GM10266 (cell line): Measurements from ENCODE around the gene SMIM45.

Experiments
- DNase-seq: peaks from one replicate; pipeline ENCODE4 v3.0.0; 2012; ENCODE audit errors: extremely low spot score
- CTCF ChIP-seq: IDR thresholded peaks from 2 replicates; pipeline ENCODE4 v1.5.1; 2012; ENCODE audit warnings: mild to moderate bottlenecking, low read depth; ENCODE audit not compliant: control insufficient read depth, insufficient read depth; ENCODE audit errors: missing control alignments

Gene SMIM45

GRCh38 chr22:41951898-41952474, at the start of gene SMIM45:
TSS of gene SMIM45 (plus strand) at chr22:41952150.
- no peak for TF ChIP-seq CTCF
- no peak for DNase-seq

- TF ChIP-seq CTCF: no peak
- DNase-seq: no peak
These were observed 49.0 kb upstream of the SMIM45 start for GRCh38 chr22:41902932-41903421.

- TF ChIP-seq CTCF: no peak
- DNase-seq: no peak
These were observed 47.2 kb upstream of the SMIM45 start for GRCh38 chr22:41904450-41905410.

GRCh38 chr22:41905411-41906202, 46.3 kb upstream of the SMIM45 start:
- TF ChIP-seq CTCF: no peak
- DNase-seq: no peak

GRCh38 chr22:41906822-41907221, 45.1 kb upstream of the SMIM45 start:
- no peak for DNase-seq
- no peak for TF ChIP-seq CTCF

- DNase-seq: peak; percentile 42
- no peak for TF ChIP-seq CTCF
These were observed 44.2 kb upstream of the SMIM45 start for GRCh38 chr22:41907436-41908401.
